Activated CD8-positive, alpha-beta memory T cell treated with anti-CD3 and anti-CD28 coated beads for 1 hour (primary cell): Measurements from ENCODE around the gene PELI3.

ENCODE experiments used
- DNase-seq, 2 donors: peaks; one replicate each; pipeline ENCODE4 v3.0.0-alpha.2; 2020; ENCODE audit warnings: low read depth in 1 of 2; ENCODE audit errors: extremely low read depth in 1 of 2

The PELI3 gene

GRCh38 chr11:66497206-66497605 is 30.5 kb downstream of the PELI3 start:
- no peak for DNase-seq

GRCh38 chr11:66498506-66498905 is 31.8 kb downstream of the PELI3 start:
- no peak for DNase-seq

- DNase-seq = no peak
Observed at GRCh38 chr11:66505276-66505816, 38.6 kb downstream of the PELI3 start.

GRCh38 chr11:66509131-66509561 is 42.4 kb downstream of the PELI3 start:
- no peak for DNase-seq

- DNase-seq = peak; percentile 51 to 76
Observed at GRCh38 chr11:66510271-66510989, 43.7 kb downstream of the PELI3 start, which contains the start of gene BBS1. BBS1 (plus strand) TSS chr11:66510635; CDS start chr11:66510660, 25 bp downstream.

- DNase-seq = no peak
Observed at GRCh38 chr11:66510990-66511339, 44.3 kb downstream of the PELI3 start.

- no peak for DNase-seq
Observed at GRCh38 chr11:66523611-66524010, 56.9 kb downstream of the PELI3 start.

GRCh38 chr11:66524304-66525040 is 57.8 kb downstream of the PELI3 start:
- no peak for DNase-seq
